ENCODE data around the gene RAPGEF2. TPM values are rescaled to one million over a fixed set of nuclear protein-coding genes. Genes with fewer than 3 reads are reported as not detected.

Gene RAPGEF2
- total RNA-seq, 1 experiment from 2014 or later = 21.2 TPM

DNA sequence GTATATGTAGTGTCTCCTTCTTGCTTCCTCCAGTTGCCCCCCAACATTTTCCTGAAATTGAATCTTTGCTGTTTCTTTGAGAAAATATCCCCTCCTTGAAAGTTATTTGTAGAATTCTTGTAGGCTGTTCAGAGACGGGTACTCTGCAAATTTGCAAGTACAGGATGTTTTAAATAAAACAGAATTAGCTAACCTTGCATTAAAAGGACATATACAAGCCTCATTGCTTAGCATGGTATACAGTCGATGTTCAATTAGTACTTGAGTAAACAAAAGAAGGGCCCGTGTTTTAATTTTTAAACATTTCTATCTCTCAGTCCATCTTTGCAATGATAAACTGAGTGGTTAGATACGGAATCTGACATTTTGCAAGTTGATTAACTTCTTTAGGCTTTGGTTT, 50.8 kb downstream of the RAPGEF2 start:
- intact Hi-C loops (cut with micrococcal nuclease) = no loop called here
- TF ChIP-seq EZH2phosphoT487 (IDR thresholded peaks at IDR 0.05; ENCODE audit: borderline replicate concordance, low read length) (no peak), EZH2 (IDR thresholded peaks at IDR 0.05; ENCODE audit: low read length, unreplicated experiment) (no peak)
- TF ChIP-seq, protein P1, sequence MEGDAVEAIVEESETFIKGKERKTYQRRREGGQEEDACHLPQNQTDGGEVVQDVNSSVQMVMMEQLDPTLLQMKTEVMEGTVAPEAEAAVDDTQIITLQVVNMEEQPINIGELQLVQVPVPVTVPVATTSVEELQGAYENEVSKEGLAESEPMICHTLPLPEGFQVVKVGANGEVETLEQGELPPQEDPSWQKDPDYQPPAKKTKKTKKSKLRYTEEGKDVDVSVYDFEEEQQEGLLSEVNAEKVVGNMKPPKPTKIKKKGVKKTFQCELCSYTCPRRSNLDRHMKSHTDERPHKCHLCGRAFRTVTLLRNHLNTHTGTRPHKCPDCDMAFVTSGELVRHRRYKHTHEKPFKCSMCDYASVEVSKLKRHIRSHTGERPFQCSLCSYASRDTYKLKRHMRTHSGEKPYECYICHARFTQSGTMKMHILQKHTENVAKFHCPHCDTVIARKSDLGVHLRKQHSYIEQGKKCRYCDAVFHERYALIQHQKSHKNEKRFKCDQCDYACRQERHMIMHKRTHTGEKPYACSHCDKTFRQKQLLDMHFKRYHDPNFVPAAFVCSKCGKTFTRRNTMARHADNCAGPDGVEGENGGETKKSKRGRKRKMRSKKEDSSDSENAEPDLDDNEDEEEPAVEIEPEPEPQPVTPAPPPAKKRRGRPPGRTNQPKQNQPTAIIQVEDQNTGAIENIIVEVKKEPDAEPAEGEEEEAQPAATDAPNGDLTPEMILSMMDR (conservative IDR thresholded peaks at IDR 0.05; ENCODE audit: low read depth, low read length) = no peak
- H3K27me3 ChIP-seq (ENCODE audit: low read length) = no peaks in the 10 kb centered on the region
- H4K20me1 ChIP-seq (ENCODE audit: low read length) = no peaks in the 10 kb centered on the region
- H2AFZ ChIP-seq (ENCODE audit: low read length) = no peak overlapping the region
- no peak for ATAC-seq
- no peaks in the 10 kb centered on the region for H3F3A ChIP-seq (ENCODE audit: low read length, unreplicated experiment)
- H3K36me3 ChIP-seq (ENCODE audit: low read depth, low read length) = no peaks in the 10 kb centered on the region
- H3K79me2 ChIP-seq (ENCODE audit: low read length) = peaks cover 15% of the 10 kb centered on the region; the same call in 1 of the 2 replicates
- no peak overlapping the region for H3K27ac ChIP-seq (ENCODE audit: low read length)
- no peak overlapping the region for H3K9ac ChIP-seq (ENCODE audit: low read length)
- no peak for DNase-seq
- no peak overlapping the region for H3K4me3 ChIP-seq (ENCODE audit: low read length)
- CTCF ChIA-PET = no interaction called here
- no peaks in the 10 kb centered on the region for H3K4me1 ChIP-seq (ENCODE audit: insufficient read depth, low read length)
- POLR2A ChIA-PET (ENCODE audit: unreplicated experiment) = no interaction called here
- no peaks in the 10 kb centered on the region for H3K9me2 ChIP-seq (replicated peaks; ENCODE audit: low read length)
- H3K4me2 ChIP-seq (ENCODE audit: low read length) = no peak overlapping the region
- BruUV-seq (replicated peaks) = no TSS peak
- H3K9me3 ChIP-seq (ENCODE audit: low read length) = no peaks in the 10 kb centered on the region

DNA sequence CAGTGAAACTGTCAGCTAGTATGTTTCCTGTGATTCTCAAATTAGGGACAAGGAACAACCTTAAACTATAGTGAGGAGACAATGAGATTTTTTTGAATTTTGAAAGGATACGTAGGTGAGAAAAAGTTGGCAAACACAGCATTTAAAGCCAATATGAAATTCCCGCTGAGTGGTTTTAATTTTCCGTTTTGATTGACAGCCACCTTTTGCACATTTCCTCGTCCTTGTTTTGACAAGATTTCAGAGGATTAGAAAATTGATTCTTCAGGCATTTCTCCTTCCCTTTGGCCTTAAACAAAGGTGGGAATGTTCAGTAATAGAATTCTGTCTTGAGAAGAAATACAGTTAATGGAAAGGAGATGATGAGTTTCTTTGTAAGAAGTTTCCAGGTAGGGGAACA, 52.2 kb downstream of the RAPGEF2 start:
- Histone ChIP-seq H3K79me2 (ENCODE audit: low read length) (peaks cover 15% of the 10 kb centered on the region; the same call in 1 of the 2 replicates), H3K9ac (ENCODE audit: low read length) (no peak overlapping the region), H3F3A (ENCODE audit: low read length, unreplicated experiment) (no peaks in the 10 kb centered on the region), H3K4me2 (ENCODE audit: low read length) (no peak overlapping the region), H3K4me3 (ENCODE audit: low read length) (no peak overlapping the region), H3K27ac (ENCODE audit: low read length) (no peak overlapping the region), H3K9me2 (replicated peaks; ENCODE audit: low read length) (no peaks in the 10 kb centered on the region), H3K27me3 (ENCODE audit: low read length) (no peaks in the 10 kb centered on the region), H2AFZ (ENCODE audit: low read length) (no peak overlapping the region), H3K36me3 (ENCODE audit: low read depth, low read length) (no peaks in the 10 kb centered on the region), H3K4me1 (ENCODE audit: insufficient read depth, low read length) (no peaks in the 10 kb centered on the region), H4K20me1 (ENCODE audit: low read length) (no peaks in the 10 kb centered on the region), H3K9me3 (ENCODE audit: low read length) (no peaks in the 10 kb centered on the region)
- no TSS peak for BruUV-seq (replicated peaks)
- ChIA-PET CTCF (no interaction called here), POLR2A (ENCODE audit: unreplicated experiment) (no interaction called here)
- intact Hi-C loops (cut with micrococcal nuclease) = no loop called here
- TF ChIP-seq, protein P1 (conservative IDR thresholded peaks at IDR 0.05; ENCODE audit: low read depth, low read length) = no peak
- TF ChIP-seq EZH2phosphoT487 (IDR thresholded peaks at IDR 0.05; ENCODE audit: borderline replicate concordance, low read length) (no peak), EZH2 (IDR thresholded peaks at IDR 0.05; ENCODE audit: low read length, unreplicated experiment) (no peak)
- ATAC-seq (no peak), DNase-seq (no peak)

DNA sequence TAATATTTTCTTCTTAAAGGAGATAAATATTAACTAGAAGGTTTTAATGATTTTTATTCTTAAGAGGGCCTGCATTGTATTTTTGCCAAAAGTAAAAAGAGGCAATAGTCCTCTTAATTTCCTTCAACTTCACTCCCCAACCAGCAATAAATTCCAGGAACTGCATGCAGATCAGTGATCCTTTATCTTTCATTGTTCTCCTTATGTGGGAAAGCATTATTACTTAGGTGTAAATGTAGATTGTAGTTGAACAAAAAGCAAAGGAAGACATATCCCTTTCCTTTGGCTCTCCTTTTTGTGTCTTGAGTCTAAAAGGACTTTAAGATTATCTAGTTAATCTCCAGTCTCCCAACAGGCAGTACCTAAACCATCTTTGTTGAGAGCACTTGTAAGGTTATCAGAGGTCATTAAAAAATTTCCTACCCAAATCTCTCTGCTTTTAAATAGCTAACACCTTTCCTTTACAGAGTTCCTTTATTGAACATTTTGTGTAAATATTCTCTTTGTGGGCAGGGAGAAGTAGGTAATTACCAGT, 55.3 kb downstream of the RAPGEF2 start:
- ChIA-PET POLR2A (ENCODE audit: unreplicated experiment) (no interaction called here), CTCF (no interaction called here)
- Histone ChIP-seq H3K4me2 (ENCODE audit: low read length) (no peak overlapping the region), H3K9me3 (ENCODE audit: low read length) (no peaks in the 10 kb centered on the region), H2AFZ (ENCODE audit: low read length) (no peak overlapping the region), H3K4me3 (ENCODE audit: low read length) (no peak overlapping the region), H3K27ac (ENCODE audit: low read length) (no peak overlapping the region), H3K79me2 (ENCODE audit: low read length) (peaks cover 4% of the 10 kb centered on the region; the same call in 1 of the 2 replicates), H3K9ac (ENCODE audit: low read length) (no peak overlapping the region), H3K36me3 (ENCODE audit: low read depth, low read length) (no peaks in the 10 kb centered on the region), H3K9me2 (replicated peaks; ENCODE audit: low read length) (no peaks in the 10 kb centered on the region), H3K27me3 (ENCODE audit: low read length) (no peaks in the 10 kb centered on the region), H3F3A (ENCODE audit: low read length, unreplicated experiment) (no peaks in the 10 kb centered on the region), H4K20me1 (ENCODE audit: low read length) (no peaks in the 10 kb centered on the region), H3K4me1 (ENCODE audit: insufficient read depth, low read length) (no peaks in the 10 kb centered on the region)
- intact Hi-C loops (cut with micrococcal nuclease) = no loop called here
- ATAC-seq = no peak
- TF ChIP-seq, protein P1 (conservative IDR thresholded peaks at IDR 0.05; ENCODE audit: low read depth, low read length) = no peak
- no peak for TF ChIP-seq EZH2 (IDR thresholded peaks at IDR 0.05; ENCODE audit: low read length, unreplicated experiment)
- TF ChIP-seq EZH2phosphoT487 (IDR thresholded peaks at IDR 0.05; ENCODE audit: borderline replicate concordance, low read length) = no peak
- DNase-seq = no peak
- no TSS peak for BruUV-seq (replicated peaks)
